Astrocyte (in vitro differentiated cells and primary cell): Measurements from ENCODE around the gene DRGX. TPM values are rescaled to one million over a fixed set of nuclear protein-coding genes. Genes with fewer than 3 reads are reported as not detected.

ENCODE experiments used
- DNase-seq: peaks from one replicate; pipeline ENCODE4 v3.0.0-alpha.2; 2010; ENCODE audit warnings: low read depth
- FAIRE-seq: peaks from 2 replicates; lab custom pipeline; 2011; peaks lifted over from hg19 to GRCh38; lab: Jason Lieb, UNC
- H2AFZ ChIP-seq: 2 replicates; pipeline ENCODE4 v1.6.0; 2012; ENCODE audit warnings: low read depth, low read length, inconsistent platforms
- H3K27ac ChIP-seq: 2 replicates; pipeline ENCODE4 v1.5.1; 2011; ENCODE audit warnings: low read depth, low read length, inconsistent platforms
- H3K27me3 ChIP-seq: 2 replicates; pipeline ENCODE4 v1.6.0; 2011; ENCODE audit warnings: low read length, inconsistent platforms; ENCODE audit not compliant: insufficient read depth
- H3K36me3 ChIP-seq: 2 replicates; pipeline ENCODE4 v1.5.1; 2011; ENCODE audit warnings: low read length, inconsistent platforms; ENCODE audit not compliant: insufficient read depth
- H3K4me1 ChIP-seq: 2 replicates; pipeline ENCODE4 v1.5.1; 2011; ENCODE audit warnings: low read length, inconsistent platforms; ENCODE audit not compliant: insufficient read depth
- H3K4me2 ChIP-seq: 2 replicates; pipeline ENCODE4 v1.6.0; 2012; ENCODE audit warnings: low read length, inconsistent platforms
- H3K4me3 ChIP-seq: 2 replicates; pipeline ENCODE4 v1.5.1; 2011; ENCODE audit warnings: low read depth, mild to moderate bottlenecking, low read length, inconsistent platforms; ENCODE audit not compliant: insufficient read depth
- H3K79me2 ChIP-seq: 2 replicates; pipeline ENCODE4 v1.6.0; 2012; ENCODE audit warnings: mild to moderate bottlenecking, low read length, inconsistent platforms; ENCODE audit not compliant: insufficient read depth
- H3K9ac ChIP-seq: 2 replicates; pipeline ENCODE4 v1.6.0; 2012; ENCODE audit warnings: mild to moderate bottlenecking, low read length, inconsistent platforms
- H3K9me3 ChIP-seq: 2 replicates; pipeline ENCODE4 v1.5.1; 2012; ENCODE audit warnings: low read depth, mild to moderate bottlenecking, low read length, inconsistent platforms; ENCODE audit not compliant: insufficient read depth
- H4K20me1 ChIP-seq: 2 replicates; pipeline ENCODE4 v1.6.0; 2012; ENCODE audit warnings: low read length, inconsistent platforms; ENCODE audit not compliant: insufficient read depth
- H3K27ac Mint-ChIP-seq: one replicate; pipeline ENCODE4 v1.8.0; 2021; ENCODE audit warnings: mild to moderate bottlenecking, mixed read lengths; ENCODE audit not compliant: unreplicated experiment
- H3K27me3 Mint-ChIP-seq: one replicate; pipeline ENCODE4 v1.8.0; 2021; ENCODE audit warnings: low read depth, mixed read lengths; ENCODE audit not compliant: unreplicated experiment
- H3K36me3 Mint-ChIP-seq: one replicate; pipeline ENCODE4 v1.8.0; 2021; ENCODE audit warnings: low read depth, mixed read lengths; ENCODE audit not compliant: unreplicated experiment
- H3K4me1 Mint-ChIP-seq: one replicate; pipeline ENCODE4 v1.8.0; 2021; ENCODE audit warnings: low read depth, mixed read lengths; ENCODE audit not compliant: unreplicated experiment
- H3K4me3 Mint-ChIP-seq: one replicate; pipeline ENCODE4 v1.8.0; 2021; ENCODE audit warnings: mild to moderate bottlenecking, moderate library complexity, mixed read lengths; ENCODE audit not compliant: unreplicated experiment
- H3K9me3 Mint-ChIP-seq: one replicate; pipeline ENCODE4 v1.8.0; 2021; ENCODE audit warnings: mild to moderate bottlenecking, mixed read lengths; ENCODE audit not compliant: unreplicated experiment
- CTCF ChIP-seq: IDR thresholded peaks from 2 replicates; pipeline ENCODE4 v1.5.1; 2011; ENCODE audit warnings: low read depth, mild to moderate bottlenecking, inconsistent platforms, low read length, moderate library complexity; ENCODE audit not compliant: insufficient read depth
- EZH2 ChIP-seq: IDR thresholded peaks from 2 replicates; pipeline ENCODE4 v1.6.1; 2012; ENCODE audit warnings: mild to moderate bottlenecking, low read length, inconsistent platforms; ENCODE audit not compliant: insufficient read depth
- total RNA-seq: library from RNA; stranded (reverse); gene quantifications from 2 replicates; pipeline ENCODE4 v1.2.1, GENCODE V29; 2021

Gene DRGX
- total RNA-seq, 1 donor from 2014 or later, result not detected

GRCh38 chr10:49344840-49345239, 51.0 kb downstream of the DRGX start:
- no peaks in the 10 kb centered on the region for H3K36me3 ChIP-seq
- no peak overlapping the region for H3K27ac ChIP-seq
- Mint-ChIP-seq H3K9me3 (no peaks in the 10 kb centered on the region), H3K27me3 (peaks cover 15% of the 10 kb centered on the region), H3K4me3 (no peak overlapping the region), H3K27ac (no peak overlapping the region), H3K4me1 (no peaks in the 10 kb centered on the region), H3K36me3 (no peaks in the 10 kb centered on the region)
- H3K4me2 ChIP-seq, result no peak overlapping the region
- H3K27me3 ChIP-seq, result no peaks in the 10 kb centered on the region
- no peaks in the 10 kb centered on the region for H3K9me3 ChIP-seq
- FAIRE-seq, result no peak
- no peak for TF ChIP-seq CTCF
- no peak for TF ChIP-seq EZH2
- no peak overlapping the region for H3K4me3 ChIP-seq
- no peak overlapping the region for H2AFZ ChIP-seq
- no peaks in the 10 kb centered on the region for H4K20me1 ChIP-seq
- H3K4me1 ChIP-seq, result no peaks in the 10 kb centered on the region
- H3K9ac ChIP-seq, result no peak overlapping the region
- no peaks in the 10 kb centered on the region for H3K79me2 ChIP-seq
- DNase-seq, result no peak

GRCh38 chr10:49338604-49339003, 57.3 kb downstream of the DRGX start:
- H3K27ac Mint-ChIP-seq, result no peak overlapping the region
- no peak overlapping the region for H3K4me3 ChIP-seq
- no peaks in the 10 kb centered on the region for H3K9me3 ChIP-seq
- no peaks in the 10 kb centered on the region for H4K20me1 ChIP-seq
- H3K27me3 Mint-ChIP-seq, result peaks cover 7% of the 10 kb centered on the region
- no peaks in the 10 kb centered on the region for H3K79me2 ChIP-seq
- H2AFZ ChIP-seq, result no peak overlapping the region
- DNase-seq, result no peak
- no peaks in the 10 kb centered on the region for H3K36me3 Mint-ChIP-seq
- H3K36me3 ChIP-seq, result no peaks in the 10 kb centered on the region
- no peak for FAIRE-seq
- H3K4me3 Mint-ChIP-seq, result no peak overlapping the region
- H3K27me3 ChIP-seq, result no peaks in the 10 kb centered on the region
- H3K9me3 Mint-ChIP-seq, result peaks cover 6% of the 10 kb centered on the region
- H3K4me1 Mint-ChIP-seq, result no peaks in the 10 kb centered on the region
- H3K9ac ChIP-seq, result no peak overlapping the region
- TF ChIP-seq EZH2, result no peak
- no peak for TF ChIP-seq CTCF
- no peak overlapping the region for H3K27ac ChIP-seq
- no peaks in the 10 kb centered on the region for H3K4me1 ChIP-seq
- no peak overlapping the region for H3K4me2 ChIP-seq

- no peak overlapping the region for H2AFZ ChIP-seq
- H3K9me3 ChIP-seq, result no peaks in the 10 kb centered on the region
- DNase-seq (no peak), FAIRE-seq (no peak)
- H3K4me3 ChIP-seq, result no peak overlapping the region
- H4K20me1 ChIP-seq, result no peaks in the 10 kb centered on the region
- H3K9ac ChIP-seq, result no peak overlapping the region
- H3K9me3 Mint-ChIP-seq, result peaks cover 11% of the 10 kb centered on the region
- H3K36me3 ChIP-seq, result no peaks in the 10 kb centered on the region
- peaks cover 29% of the 10 kb centered on the region for H3K27me3 Mint-ChIP-seq
- no peak overlapping the region for H3K4me2 ChIP-seq
- no peak overlapping the region for H3K27ac Mint-ChIP-seq
- no peak for TF ChIP-seq CTCF
- no peak for TF ChIP-seq EZH2
- H3K4me3 Mint-ChIP-seq, result no peak overlapping the region
- H3K27me3 ChIP-seq, result no peaks in the 10 kb centered on the region
- no peaks in the 10 kb centered on the region for H3K4me1 Mint-ChIP-seq
- H3K79me2 ChIP-seq, result no peaks in the 10 kb centered on the region
- peaks cover 2% of the 10 kb centered on the region for H3K36me3 Mint-ChIP-seq
- H3K4me1 ChIP-seq, result no peaks in the 10 kb centered on the region
- no peak overlapping the region for H3K27ac ChIP-seq
These were observed 60.4 kb downstream of the DRGX start for GRCh38 chr10:49335364-49335972.
